Measurements from ENCODE around the gene DCC. TPM values are rescaled to one million over a fixed set of nuclear protein-coding genes. Genes with fewer than 3 reads are reported as not detected.

The DCC gene
- total RNA-seq, 4 donors from 2014 or later: 0.27 to 2.5 TPM; not detected in 2

DNA sequence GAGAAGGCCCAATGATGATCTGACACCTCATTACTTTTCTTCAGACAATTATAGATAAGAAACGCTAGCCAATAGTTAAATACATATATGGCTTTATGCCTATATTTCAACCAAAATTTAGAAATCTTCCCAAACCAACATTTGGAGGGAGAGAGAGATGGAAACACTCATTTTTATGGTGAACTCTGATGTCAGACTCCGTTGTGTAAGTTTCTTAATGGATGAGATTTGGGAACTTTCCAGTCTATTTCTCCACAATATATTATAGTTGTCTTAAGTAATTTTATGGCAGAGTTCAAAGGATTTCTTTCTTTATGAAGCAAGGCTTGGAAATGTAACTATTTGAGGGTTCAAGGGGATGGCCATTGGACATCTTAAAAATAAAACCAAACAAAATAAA lies 407.0 kb downstream of the DCC start:
- DNase-seq: no peak
- 52 to 57% methylated on average over 2 of the region's 2 CpGs for WGBS, 2 donors (ENCODE audit: low coverage in 1 of 2)
- intact Hi-C loops (cut with DNase I; ENCODE audit: low total_unique reads): loop anchor here (2.0 to 5.0 kb wide), 3 partner anchors 28 to 274 kb away; no protein-coding TSS in a partner anchor

DNA sequence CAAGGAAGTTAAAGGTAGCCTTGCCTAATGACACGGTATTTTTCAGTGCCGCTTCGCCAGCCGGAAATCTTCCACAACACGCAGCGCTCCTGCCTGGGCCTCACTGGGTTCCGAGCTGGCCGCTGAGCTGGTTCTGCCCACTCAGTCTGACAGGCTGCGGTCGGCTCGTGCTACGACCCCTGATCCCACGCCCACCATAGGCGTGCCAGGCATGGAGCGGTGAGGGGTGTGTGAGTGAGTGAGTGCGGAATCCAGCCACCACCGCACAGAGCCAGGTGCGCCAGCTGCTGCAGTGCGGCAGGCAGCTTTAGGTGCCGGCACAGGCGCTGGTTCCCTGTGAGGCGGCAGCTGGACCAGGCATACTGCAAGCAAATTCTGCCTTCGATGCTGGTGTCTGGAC lies 407.9 kb downstream of the DCC start:
- no peak overlapping the region for H3K4me3 ChIP-seq
- no peaks in the 10 kb centered on the region for H3K4me1 ChIP-seq
- 88 to 95% methylated on average over 6 to 20 of the region's 23 CpGs for WGBS, 2 donors (ENCODE audit: low coverage in 1 of 2)
- no peak for DNase-seq
- H3K27me3 ChIP-seq: no peaks in the 10 kb centered on the region
- no peaks in the 10 kb centered on the region for H3K9me3 ChIP-seq
- no peak for TF ChIP-seq EP300 (IDR thresholded peaks at IDR 0.05; ENCODE audit: low read depth)
- no peak for TF ChIP-seq POLR2AphosphoS5 (IDR thresholded peaks at IDR 0.05)
- TF ChIP-seq, protein P1, sequence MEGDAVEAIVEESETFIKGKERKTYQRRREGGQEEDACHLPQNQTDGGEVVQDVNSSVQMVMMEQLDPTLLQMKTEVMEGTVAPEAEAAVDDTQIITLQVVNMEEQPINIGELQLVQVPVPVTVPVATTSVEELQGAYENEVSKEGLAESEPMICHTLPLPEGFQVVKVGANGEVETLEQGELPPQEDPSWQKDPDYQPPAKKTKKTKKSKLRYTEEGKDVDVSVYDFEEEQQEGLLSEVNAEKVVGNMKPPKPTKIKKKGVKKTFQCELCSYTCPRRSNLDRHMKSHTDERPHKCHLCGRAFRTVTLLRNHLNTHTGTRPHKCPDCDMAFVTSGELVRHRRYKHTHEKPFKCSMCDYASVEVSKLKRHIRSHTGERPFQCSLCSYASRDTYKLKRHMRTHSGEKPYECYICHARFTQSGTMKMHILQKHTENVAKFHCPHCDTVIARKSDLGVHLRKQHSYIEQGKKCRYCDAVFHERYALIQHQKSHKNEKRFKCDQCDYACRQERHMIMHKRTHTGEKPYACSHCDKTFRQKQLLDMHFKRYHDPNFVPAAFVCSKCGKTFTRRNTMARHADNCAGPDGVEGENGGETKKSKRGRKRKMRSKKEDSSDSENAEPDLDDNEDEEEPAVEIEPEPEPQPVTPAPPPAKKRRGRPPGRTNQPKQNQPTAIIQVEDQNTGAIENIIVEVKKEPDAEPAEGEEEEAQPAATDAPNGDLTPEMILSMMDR (IDR thresholded peaks at IDR 0.05): no peak
- no peak for TF ChIP-seq POLR2A (IDR thresholded peaks at IDR 0.05)
- in situ Hi-C loops (cut with MboI; ENCODE audit: low pct_ligation_motif_present in 1 of 4, low pct_unique_long_range_greater_than_20kb in 1 of 4, low sequenced_read_pairs in 3 of 4): no loop called here
- intact Hi-C loops (cut with DNase I; ENCODE audit: low total_unique reads): loop anchor here (2.0 to 5.0 kb wide), 3 partner anchors 29 to 275 kb away; no protein-coding TSS in a partner anchor
- H3K36me3 ChIP-seq: no peaks in the 10 kb centered on the region
- H3K27ac ChIP-seq: no peak overlapping the region

More for the DNA sequence above, 407.0 kb downstream of the DCC start:
- Histone ChIP-seq H3K27ac (no peak overlapping the region), H3K4me3 (no peak overlapping the region), H3K9me3 (no peaks in the 10 kb centered on the region), H3K27me3 (no peaks in the 10 kb centered on the region), H3K36me3 (no peaks in the 10 kb centered on the region), H3K4me1 (no peaks in the 10 kb centered on the region)
- in situ Hi-C loops (cut with MboI; ENCODE audit: low pct_ligation_motif_present in 1 of 4, low pct_unique_long_range_greater_than_20kb in 1 of 4, low sequenced_read_pairs in 3 of 4): no loop called here
- TF ChIP-seq POLR2A (IDR thresholded peaks at IDR 0.05) (no peak), EP300 (IDR thresholded peaks at IDR 0.05; ENCODE audit: low read depth) (no peak), POLR2AphosphoS5 (IDR thresholded peaks at IDR 0.05) (no peak)
- TF ChIP-seq, protein P1 (IDR thresholded peaks at IDR 0.05): no peak

DNA sequence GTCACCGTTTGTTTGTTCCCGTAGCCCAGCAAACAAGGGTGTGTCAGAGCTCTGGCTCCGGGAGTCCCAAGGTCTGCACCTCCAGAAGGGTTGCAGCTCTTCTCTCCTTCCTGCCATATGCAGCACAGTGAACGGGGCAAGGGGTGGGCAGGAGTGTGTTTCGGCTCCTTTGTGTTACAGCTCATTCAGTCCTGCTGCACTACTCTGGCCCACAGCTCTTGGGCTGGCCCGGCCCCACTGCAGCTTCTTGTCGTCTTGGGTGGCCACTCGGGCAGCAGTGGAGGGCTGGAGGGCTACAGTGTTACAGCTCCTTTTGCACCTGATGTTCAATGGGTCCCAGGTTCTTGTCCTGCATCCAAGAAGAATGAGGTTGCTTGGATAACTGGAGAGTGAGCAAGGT lies 408.3 kb downstream of the DCC start:
- Histone ChIP-seq H3K4me1 (no peaks in the 10 kb centered on the region), H3K36me3 (no peaks in the 10 kb centered on the region), H3K9me3 (no peaks in the 10 kb centered on the region), H3K27ac (no peak overlapping the region), H3K4me3 (no peak overlapping the region), H3K27me3 (no peaks in the 10 kb centered on the region)
- in situ Hi-C loops (cut with MboI; ENCODE audit: low pct_ligation_motif_present in 1 of 4, low pct_unique_long_range_greater_than_20kb in 1 of 4, low sequenced_read_pairs in 3 of 4): no loop called here
- DNase-seq: no peak
- intact Hi-C loops (cut with DNase I; ENCODE audit: low total_unique reads): loop anchor here (5.0 kb wide), 1 partner anchor 139 kb away; no protein-coding TSS in a partner anchor
- 81% methylated on average over 8 of the region's 8 CpGs; no CpG with 5 or more reads in 1 of the 2 donors for WGBS, 2 donors (ENCODE audit: low coverage in 1 of 2)
- TF ChIP-seq, protein P1 (IDR thresholded peaks at IDR 0.05): no peak
- no peak for TF ChIP-seq POLR2AphosphoS5 (IDR thresholded peaks at IDR 0.05)
- TF ChIP-seq EP300 (IDR thresholded peaks at IDR 0.05; ENCODE audit: low read depth): no peak
- TF ChIP-seq POLR2A (IDR thresholded peaks at IDR 0.05): no peak

DNA sequence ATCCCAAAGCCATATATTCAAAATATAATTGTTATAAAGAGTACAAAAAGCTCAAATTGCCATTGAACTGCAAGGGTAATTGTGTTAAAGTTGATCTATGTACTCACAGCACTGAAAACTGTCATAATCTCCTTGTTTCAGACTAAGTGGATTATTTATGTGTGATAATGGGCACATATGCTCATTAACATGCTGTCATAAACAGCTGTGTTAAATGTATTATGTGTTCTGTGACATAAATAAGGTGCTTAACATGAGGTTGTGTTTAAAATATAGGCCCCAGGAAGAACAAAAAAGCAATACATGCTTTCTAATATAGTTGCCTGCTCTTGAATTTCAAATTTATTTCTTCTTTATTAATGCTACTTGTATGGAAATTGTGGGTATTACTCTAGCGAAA lies 409.5 kb downstream of the DCC start:
- Histone ChIP-seq H3K4me1 (no peaks in the 10 kb centered on the region), H3K27me3 (no peaks in the 10 kb centered on the region), H3K27ac (no peak overlapping the region), H3K9me3 (no peaks in the 10 kb centered on the region), H3K36me3 (no peaks in the 10 kb centered on the region), H3K4me3 (no peak overlapping the region)
- TF ChIP-seq EP300 (IDR thresholded peaks at IDR 0.05; ENCODE audit: low read depth) (no peak), POLR2AphosphoS5 (IDR thresholded peaks at IDR 0.05) (no peak), POLR2A (IDR thresholded peaks at IDR 0.05) (no peak)
- TF ChIP-seq, protein P1 (IDR thresholded peaks at IDR 0.05): no peak
- in situ Hi-C loops (cut with MboI; ENCODE audit: low pct_ligation_motif_present in 1 of 4, low pct_unique_long_range_greater_than_20kb in 1 of 4, low sequenced_read_pairs in 3 of 4): no loop called here
- intact Hi-C loops (cut with DNase I; ENCODE audit: low total_unique reads): loop anchor here (5.0 kb wide), 1 partner anchor 138 kb away; no protein-coding TSS in a partner anchor
- 40 to 69% methylated on average over 1 of the region's 1 CpG for WGBS, 2 donors (ENCODE audit: low coverage in 1 of 2)
- no peak for DNase-seq

Measured in transverse colon (tissue), 4 donors.